Nephron progenitor cell (in vitro differentiated cells): Measurements from ENCODE around the gene SPRYD3.
"Not testable (repeated sequence)": the region's sequence is repeated elsewhere in the genome, so short reads cannot be mapped to it uniquely, and the experiment has no call there.

Source experiments
- DNase-seq: peaks from one replicate; pipeline ENCODE4 v3.0.0; 2021
- H3K27ac Mint-ChIP-seq: 2 replicates; pipeline ENCODE4 v1.8.0; 2021; ENCODE audit warnings: mild to moderate bottlenecking, moderate library complexity, mixed read lengths
- H3K27me3 Mint-ChIP-seq: 2 replicates; pipeline ENCODE4 v1.8.0; 2021; ENCODE audit warnings: mild to moderate bottlenecking, low read depth, mixed read lengths; ENCODE audit not compliant: poor library complexity
- H3K36me3 Mint-ChIP-seq: 2 replicates; pipeline ENCODE4 v1.8.0; 2021; ENCODE audit warnings: low read depth, mixed read lengths
- H3K4me1 Mint-ChIP-seq: 2 replicates; pipeline ENCODE4 v1.8.0; 2021; ENCODE audit warnings: mixed read lengths
- H3K4me3 Mint-ChIP-seq: 2 replicates; pipeline ENCODE4 v1.8.0; 2021; ENCODE audit warnings: mild to moderate bottlenecking, moderate library complexity, mixed read lengths
- H3K9me3 Mint-ChIP-seq: 2 replicates; pipeline ENCODE4 v1.8.0; 2021; ENCODE audit warnings: mild to moderate bottlenecking, moderate library complexity, mixed read lengths
- CTCF ChIP-seq: fragments of 200-600 bp; sonication (generic); IDR thresholded peaks from 2 replicates; pipeline ENCODE4 v1.5.0; 2021; ENCODE audit warnings: antibody characterized with exemption

The SPRYD3 gene

GRCh38 chr12:53039851-53040250 is 39.3 kb downstream of the SPRYD3 start:
- H3K4me3 Mint-ChIP-seq = no peak overlapping the region
- no peak for DNase-seq
- no peak for TF ChIP-seq CTCF
- H3K27me3 Mint-ChIP-seq = no peaks in the 10 kb centered on the region
- peaks cover 70% of the 10 kb centered on the region for H3K36me3 Mint-ChIP-seq
- H3K9me3 Mint-ChIP-seq = no peaks in the 10 kb centered on the region
- peaks cover 23% of the 10 kb centered on the region for H3K4me1 Mint-ChIP-seq
- peak overlapping the region; percentile 82 for H3K27ac Mint-ChIP-seq

GRCh38 chr12:53036802-53037201 is 42.4 kb downstream of the SPRYD3 start:
- no peaks in the 10 kb centered on the region for H3K4me1 Mint-ChIP-seq
- H3K36me3 Mint-ChIP-seq = peaks cover 75% of the 10 kb centered on the region
- H3K27ac Mint-ChIP-seq = peak overlapping the region; percentile 48
- no peak for TF ChIP-seq CTCF
- peaks cover 3% of the 10 kb centered on the region for H3K27me3 Mint-ChIP-seq
- H3K4me3 Mint-ChIP-seq = no peak overlapping the region
- no peak for DNase-seq
- H3K9me3 Mint-ChIP-seq = no peaks in the 10 kb centered on the region

GRCh38 chr12:53034459-53034858 is 44.7 kb downstream of the SPRYD3 start:
- DNase-seq = no peak
- no peak overlapping the region for H3K27ac Mint-ChIP-seq
- H3K36me3 Mint-ChIP-seq = peaks cover 81% of the 10 kb centered on the region
- H3K9me3 Mint-ChIP-seq = no peaks in the 10 kb centered on the region
- no peaks in the 10 kb centered on the region for H3K4me1 Mint-ChIP-seq
- H3K4me3 Mint-ChIP-seq = no peak overlapping the region
- no peak for TF ChIP-seq CTCF
- H3K27me3 Mint-ChIP-seq = peaks cover 6% of the 10 kb centered on the region

GRCh38 chr12:53033832-53034231 is 45.4 kb downstream of the SPRYD3 start:
- DNase-seq, H3K4me3 Mint-ChIP-seq: not testable (repeated sequence)
- peak overlapping the region; percentile 20 for H3K27ac Mint-ChIP-seq

GRCh38 chr12:53031616-53032015 is 47.6 kb downstream of the SPRYD3 start:
- DNase-seq = no peak

More at GRCh38 chr12:53033832-53034231, 45.4 kb downstream of the SPRYD3 start:
- peaks cover 77% of the 10 kb centered on the region for H3K36me3 Mint-ChIP-seq
- not testable (repeated sequence) for H3K4me1 Mint-ChIP-seq, H3K9me3 Mint-ChIP-seq, H3K27me3 Mint-ChIP-seq

GRCh38 chr12:53027014-53027413 is 52.2 kb downstream of the SPRYD3 start:
- H3K4me3 Mint-ChIP-seq, H3K27me3 Mint-ChIP-seq, H3K9me3 Mint-ChIP-seq, DNase-seq, H3K4me1 Mint-ChIP-seq, H3K27ac Mint-ChIP-seq: not testable (repeated sequence)
- H3K36me3 Mint-ChIP-seq = peaks cover 80% of the 10 kb centered on the region

More at GRCh38 chr12:53031616-53032015, 47.6 kb downstream of the SPRYD3 start:
- H3K9me3 Mint-ChIP-seq = no peaks in the 10 kb centered on the region
- H3K4me1 Mint-ChIP-seq = no peaks in the 10 kb centered on the region
- no peak for TF ChIP-seq CTCF
- no peak overlapping the region for H3K27ac Mint-ChIP-seq
- H3K36me3 Mint-ChIP-seq = peaks cover 78% of the 10 kb centered on the region
- H3K27me3 Mint-ChIP-seq = peaks cover 6% of the 10 kb centered on the region
- no peak overlapping the region for H3K4me3 Mint-ChIP-seq

GRCh38 chr12:53025250-53025649 is 53.9 kb downstream of the SPRYD3 start:
- TF ChIP-seq CTCF = no peak
- no peaks in the 10 kb centered on the region for H3K27me3 Mint-ChIP-seq
- no peak overlapping the region for H3K27ac Mint-ChIP-seq
- no peak for DNase-seq
- H3K4me1 Mint-ChIP-seq = no peaks in the 10 kb centered on the region
- peaks cover 80% of the 10 kb centered on the region for H3K36me3 Mint-ChIP-seq
- H3K4me3 Mint-ChIP-seq = no peak overlapping the region
- no peaks in the 10 kb centered on the region for H3K9me3 Mint-ChIP-seq
